HepG2 (cell line): ENCODE measurements around the gene ZNF524.

ENCODE experiments used
- CBFB ChIP-seq: sonication (generic); formaldehyde crosslinking; IDR thresholded peaks from 2 replicates; pipeline ENCODE4 v1.4.0; 2020; ENCODE audit warnings: missing genetic modification reagents
- HDAC6 ChIP-seq: fragments of 200-600 bp; sonication (generic); IDR thresholded peaks from 2 replicates; pipeline ENCODE4 v1.7.0; 2017; ENCODE audit warnings: mild to moderate bottlenecking, antibody characterized with exemption, low read length, low read depth
- TF ChIP-seq, protein P1 (sequence below): sonication (generic); formaldehyde crosslinking; IDR thresholded peaks from 2 replicates; pipeline ENCODE4 v1.5.0; 2020; ENCODE audit warnings: missing genetic modification reagents

DNA sequence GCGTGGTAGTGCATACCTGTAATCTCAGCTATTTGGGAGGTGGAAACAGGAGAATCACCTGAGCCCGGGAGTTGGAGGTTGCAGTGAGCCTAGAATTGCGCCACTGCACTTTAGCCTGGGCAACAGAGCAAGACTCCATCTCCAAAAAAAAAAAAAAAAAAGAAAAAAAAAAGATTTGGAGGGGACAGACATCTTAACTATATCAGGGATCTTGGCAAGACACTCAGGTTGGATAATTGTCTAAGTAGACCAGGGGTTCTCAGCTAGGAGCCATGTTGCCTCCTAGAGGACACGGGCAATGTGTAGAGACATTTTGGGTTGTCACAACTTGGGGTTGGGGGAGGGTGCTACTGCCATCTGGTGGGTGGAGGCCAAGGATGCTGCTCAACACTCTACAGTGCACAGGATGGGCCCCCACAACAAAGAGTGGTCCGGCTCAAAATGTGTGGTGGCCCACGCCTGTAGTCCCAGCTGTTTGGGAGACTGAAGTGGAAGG, 38.8 kb downstream of the ZNF524 start:
- TF ChIP-seq, protein P1, sequence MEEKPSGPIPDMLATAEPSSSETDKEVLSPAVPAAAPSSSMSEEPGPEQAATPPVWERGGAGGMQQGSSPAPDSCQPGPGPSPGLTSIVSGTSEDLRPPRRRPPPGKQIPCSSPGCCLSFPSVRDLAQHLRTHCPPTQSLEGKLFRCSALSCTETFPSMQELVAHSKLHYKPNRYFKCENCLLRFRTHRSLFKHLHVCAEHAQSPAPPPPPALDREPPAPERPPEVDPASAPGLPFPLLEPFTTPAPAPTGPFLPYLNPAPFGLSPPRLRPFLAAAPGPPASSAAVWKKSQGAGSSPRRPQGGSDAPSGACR (CRISPR knock-in tag), result no peak
- TF ChIP-seq CBFB (CRISPR knock-in tag) (no peak), HDAC6 (no peak)
